ENCODE data around the gene DPP9. TPM values are rescaled to one million over a fixed set of nuclear protein-coding genes. Genes with fewer than 3 reads are reported as not detected.

The DPP9 gene
- polyA plus RNA-seq, 3 donors, result 18.6 to 36.4 (median 23.4) TPM

DNA sequence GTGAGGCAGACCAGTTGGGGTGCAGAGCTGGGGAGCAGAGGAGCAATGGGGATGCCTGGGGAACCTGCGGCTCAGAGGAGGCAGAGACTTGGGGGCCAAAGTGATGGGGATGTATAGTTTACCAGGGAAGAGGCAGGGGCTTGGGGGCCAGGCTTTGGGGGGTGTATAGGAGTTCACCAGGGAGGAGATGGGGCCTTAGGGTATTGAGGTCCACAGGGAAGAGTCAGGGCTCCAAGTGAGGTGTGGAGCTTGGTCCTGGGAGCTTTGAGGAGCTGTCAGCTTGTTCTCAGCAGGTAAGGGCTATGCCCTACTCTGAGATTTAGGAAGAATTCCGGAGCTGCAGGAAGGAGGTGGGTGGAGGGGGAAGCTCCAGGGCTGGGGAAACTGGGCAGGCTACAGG lies 73.5 kb downstream of the DPP9 start:
- H3K27ac ChIP-seq (ENCODE audit: low read depth, low read length), result no peak overlapping the region
- 55 to 79% (median 79%) methylated on average over 2 of the region's 2 CpGs for WGBS, 3 donors

DNA sequence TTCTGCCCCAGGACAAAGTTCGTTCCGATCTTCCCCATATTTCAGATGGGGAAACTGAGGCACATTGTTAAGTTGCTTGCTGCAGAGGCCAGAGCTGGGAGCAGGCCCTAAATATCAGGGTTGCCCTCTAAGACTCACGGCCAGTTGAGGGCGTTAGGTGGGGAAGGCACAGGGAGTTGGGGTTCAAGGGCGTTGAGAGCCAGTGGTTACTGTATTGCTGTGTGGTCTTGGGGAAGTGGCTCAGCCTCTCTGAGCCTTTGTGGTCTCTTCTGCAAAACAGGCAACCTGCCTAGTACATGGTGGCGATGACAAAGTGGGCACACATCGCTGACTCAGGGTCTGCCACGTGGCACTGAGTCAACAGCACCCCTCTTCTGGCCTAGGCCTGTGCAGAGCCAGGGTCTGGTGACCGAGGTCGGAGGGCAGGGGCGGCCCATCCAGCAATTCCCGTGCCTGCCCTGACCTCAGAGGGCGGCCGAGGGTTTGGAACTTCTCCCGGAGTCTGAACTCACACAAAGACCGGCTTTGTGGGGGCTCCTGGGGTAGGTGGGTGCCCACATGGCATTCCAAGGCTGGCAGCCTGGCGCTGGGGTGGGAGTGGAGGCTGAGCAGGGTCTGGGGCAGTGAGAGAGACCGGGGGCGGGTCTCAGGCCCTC lies 74.1 kb downstream of the DPP9 start:
- H3K27ac ChIP-seq (ENCODE audit: low read depth, low read length), result no peak overlapping the region
- 79 to 83% (median 83%) methylated on average over 19 of the region's 19 CpGs for WGBS, 3 donors

DNA sequence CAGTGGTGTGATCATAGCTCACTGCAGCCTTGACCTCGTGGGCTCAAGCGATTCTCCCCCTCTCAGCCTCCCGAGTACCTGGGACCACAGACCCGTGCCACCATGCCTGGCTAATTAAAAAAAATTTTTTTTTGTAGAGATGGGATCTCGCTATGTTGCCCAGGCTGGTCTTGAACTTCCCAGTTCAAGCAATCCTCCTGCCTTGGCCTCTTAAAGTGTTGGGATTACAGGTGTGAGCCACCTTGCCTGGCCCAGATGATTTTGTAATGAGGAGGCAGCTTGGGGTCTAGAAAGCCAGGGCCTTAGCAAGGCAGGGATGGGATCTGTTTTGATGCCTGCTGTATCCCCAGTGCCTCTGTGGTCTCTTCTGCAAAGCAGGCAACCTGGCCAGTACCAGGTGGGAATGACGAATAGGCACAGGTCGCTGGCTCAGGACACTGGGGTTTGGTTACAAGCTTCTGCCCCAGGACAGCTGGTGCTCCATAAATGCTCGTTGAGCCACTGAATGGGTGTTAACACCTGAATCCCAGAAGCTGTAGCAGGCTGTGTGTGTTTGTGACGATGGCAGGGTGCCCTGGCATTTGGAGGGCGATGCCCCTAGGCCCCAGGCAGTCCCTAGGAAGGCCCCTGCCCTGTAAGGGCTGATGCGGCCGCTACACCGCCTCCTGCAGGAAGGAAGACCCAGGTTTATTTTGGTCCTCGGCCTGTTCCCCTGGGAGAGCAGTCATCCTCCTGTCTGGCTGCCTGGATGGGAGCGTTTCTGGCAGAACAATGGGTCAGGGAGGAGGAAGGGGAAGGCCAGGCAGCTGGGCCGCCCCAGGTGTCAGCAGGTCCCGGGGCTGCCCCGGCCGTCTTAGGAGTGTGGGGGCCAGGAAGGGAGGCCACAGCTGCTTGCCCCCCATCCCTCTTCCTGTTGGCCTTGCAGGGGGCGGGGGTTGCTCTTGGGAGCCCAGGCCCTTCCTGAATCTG lies 75.7 kb downstream of the DPP9 start:
- WGBS, 3 donors, result 51 to 83% (median 61%) methylated on average over 19 to 20 of the region's 20 CpGs
- no peak overlapping the region for H3K27ac ChIP-seq (ENCODE audit: low read depth, low read length)

DNA sequence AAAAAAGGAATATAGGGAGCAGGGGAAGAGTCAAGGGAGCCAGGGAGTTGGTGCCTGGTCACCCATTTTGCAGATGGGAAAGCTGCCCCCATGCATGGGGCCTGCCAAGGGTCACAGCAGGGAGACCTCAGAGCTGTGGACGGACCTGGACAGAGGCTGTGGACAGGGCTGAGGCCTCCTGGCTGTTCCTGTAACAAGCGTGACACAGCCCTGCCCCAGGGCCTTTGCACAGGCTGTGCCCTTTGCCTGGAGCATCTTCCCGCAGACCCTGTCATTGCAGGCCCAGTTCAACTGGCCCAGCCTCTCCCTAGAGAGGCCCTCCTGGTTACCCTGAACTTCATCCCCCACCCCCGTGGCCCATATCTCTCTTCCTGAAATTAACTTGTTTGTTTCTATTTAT lies 77.9 kb downstream of the DPP9 start:
- 84 to 93% (median 88%) methylated on average over 4 of the region's 4 CpGs for WGBS, 3 donors
- H3K27ac ChIP-seq (ENCODE audit: low read depth, low read length), result no peak overlapping the region

DNA sequence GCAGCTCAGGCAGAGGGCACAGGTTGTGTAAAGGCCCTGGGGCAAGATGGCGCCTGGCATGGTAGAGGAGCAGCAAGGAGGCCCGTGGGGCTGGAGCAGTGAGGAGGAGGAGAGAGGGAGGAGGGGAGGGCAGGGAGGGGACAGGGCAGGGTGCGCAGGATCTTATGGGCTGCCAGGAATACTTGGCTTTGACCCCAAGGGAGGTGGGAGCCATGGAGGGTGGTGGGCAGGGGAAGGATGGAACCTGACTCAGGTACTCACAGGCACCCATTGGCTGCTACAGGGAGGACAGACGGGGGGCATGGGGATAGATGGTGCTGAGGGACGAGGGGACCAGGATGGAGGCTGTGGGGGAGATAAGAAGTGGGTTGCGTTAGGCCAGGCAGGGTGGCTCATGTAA lies 81.0 kb downstream of the DPP9 start:
- 85 to 92% (median 88%) methylated on average over 6 of the region's 6 CpGs for whole genome bisulfite sequencing, 3 donors
- H3K27ac ChIP-seq (ENCODE audit: low read depth, low read length), result no peak overlapping the region

DNA sequence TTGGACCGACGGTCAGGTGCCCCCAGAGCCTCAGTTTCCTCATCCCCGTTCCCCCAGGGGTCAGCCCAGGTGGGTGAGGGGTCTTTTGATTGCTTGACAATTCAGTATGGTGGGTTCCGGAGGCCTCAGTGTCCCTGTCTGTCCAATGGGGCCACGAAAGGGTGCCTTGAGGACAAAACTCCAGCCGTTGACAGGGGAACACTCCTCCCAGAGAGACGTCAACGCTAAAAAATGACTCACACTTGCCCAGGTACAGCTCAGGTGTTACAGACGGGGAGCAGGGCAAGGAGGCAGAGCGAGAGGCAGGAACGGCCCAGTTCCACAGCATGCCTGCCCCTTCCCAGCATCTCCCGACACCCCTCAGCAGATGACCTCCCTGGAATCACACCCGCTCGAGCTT lies 82.5 kb downstream of the DPP9 start:
- 70 to 78% (median 73%) methylated on average over 14 of the region's 14 CpGs for whole genome bisulfite sequencing, 3 donors
- H3K27ac ChIP-seq (ENCODE audit: low read depth, low read length), result no peak overlapping the region

DNA sequence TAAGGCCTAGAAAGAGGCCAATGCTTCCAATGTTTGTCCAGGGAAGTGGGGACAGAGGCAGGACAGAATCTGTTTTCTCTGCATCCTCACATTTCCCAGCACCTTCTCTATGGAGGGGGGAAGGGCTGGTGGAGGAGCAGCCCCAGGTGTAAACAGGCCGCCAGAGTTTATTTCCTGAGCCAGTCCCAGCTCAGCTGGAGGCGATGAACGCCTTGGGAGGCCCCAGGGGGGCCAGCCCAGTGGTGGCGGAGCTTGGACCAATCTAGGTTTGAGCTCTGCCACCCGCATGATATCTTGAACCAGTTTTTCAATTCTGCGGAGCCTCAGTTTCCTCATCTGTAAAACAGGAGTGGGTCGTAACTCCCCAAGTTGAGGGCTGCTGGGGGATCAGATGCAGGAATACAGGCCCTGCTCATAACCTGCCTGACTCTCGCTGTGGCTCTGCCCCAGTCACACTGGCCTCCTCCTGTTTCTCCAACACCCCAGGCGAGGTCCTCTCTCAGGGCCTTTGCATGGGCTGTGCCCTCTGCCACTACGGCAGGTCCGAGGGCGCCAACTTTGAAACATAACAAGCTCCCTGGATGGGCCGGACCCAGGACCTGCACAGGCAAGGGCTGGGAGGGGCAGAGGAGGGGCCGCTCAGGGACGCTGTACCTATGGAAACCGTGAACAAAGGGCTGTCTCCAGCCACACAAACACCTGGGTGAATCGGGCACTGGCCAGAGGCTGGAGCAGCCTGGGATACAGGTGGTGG lies 83.2 kb downstream of the DPP9 start:
- H3K27ac ChIP-seq (ENCODE audit: low read depth, low read length), result no peak overlapping the region
- 55 to 80% (median 65%) methylated on average over 17 of the region's 17 CpGs for WGBS, 3 donors

DNA sequence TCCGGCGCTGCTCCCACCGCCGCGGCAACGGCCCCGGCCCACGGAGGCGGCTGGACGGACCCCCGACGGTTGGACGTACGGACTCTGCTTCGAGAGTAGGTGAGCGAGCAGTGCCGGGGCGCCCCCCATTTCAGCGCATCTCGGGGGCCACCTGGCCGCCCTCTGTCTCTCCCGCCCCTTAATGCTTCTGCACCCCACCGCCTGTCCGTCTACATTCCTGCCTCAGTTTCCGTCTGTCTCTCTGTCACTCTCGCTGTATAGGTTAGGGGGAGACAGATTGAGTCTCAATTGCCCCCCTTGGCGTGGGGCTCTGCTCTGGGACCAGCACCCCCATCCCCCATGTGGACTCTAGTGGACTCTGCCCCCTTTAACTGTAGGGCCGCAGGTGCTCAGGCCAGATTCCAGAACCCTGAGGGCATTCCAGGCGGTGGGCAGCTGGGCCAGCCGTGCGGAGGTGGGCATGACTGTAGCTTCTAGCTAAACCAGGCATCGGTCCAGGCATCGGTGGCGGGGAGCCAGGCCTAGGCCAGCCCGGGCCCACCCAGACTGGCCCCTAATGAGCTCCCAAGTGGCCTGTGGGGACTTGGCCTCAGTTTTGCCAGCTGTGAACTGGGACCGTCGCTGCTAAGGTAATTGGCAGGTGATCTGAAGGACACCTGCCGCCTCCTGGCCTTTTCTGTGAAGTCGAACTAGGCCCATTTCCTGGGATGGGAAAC lies 84.0 kb downstream of the DPP9 start:
- WGBS, 3 donors, result 9 to 12% (median 12%) methylated on average over 37 to 39 of the region's 39 CpGs
- no peak overlapping the region for H3K27ac ChIP-seq (ENCODE audit: low read depth, low read length)

DNA sequence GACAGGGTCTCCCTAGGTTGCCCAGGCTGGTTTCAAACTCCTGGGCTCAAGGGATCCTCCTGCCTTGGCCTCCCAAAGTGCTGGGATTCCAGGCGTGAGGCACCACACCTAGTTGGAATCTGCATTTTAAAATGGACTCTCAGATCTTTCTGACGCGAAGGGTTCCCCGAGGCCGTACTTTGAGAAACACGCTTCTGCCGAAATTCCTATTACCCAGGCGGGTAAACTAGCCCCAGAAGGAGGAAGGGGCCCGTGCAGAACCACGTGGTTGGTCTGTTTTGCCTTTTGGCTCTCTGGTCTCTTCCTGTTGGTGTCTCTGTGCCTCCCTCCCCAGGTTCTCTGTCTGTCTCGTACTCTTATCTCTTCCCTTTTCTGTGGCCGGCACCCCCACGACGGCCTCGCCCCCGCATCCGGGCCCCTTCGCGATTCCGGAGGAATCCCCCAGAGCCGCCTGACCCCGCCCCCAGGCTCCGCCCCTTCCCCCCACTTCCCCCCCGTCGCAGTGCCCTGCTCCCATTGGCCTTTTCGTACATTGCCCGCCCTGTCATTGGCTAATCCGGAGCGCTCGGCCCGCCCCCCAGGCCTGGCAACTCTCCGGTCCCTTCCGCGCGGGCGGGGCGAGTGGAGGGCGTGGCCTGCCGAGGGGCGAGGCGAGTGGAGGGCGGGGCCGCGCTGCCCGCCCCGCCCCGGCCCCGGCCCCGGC lies 84.7 kb downstream of the DPP9 start, which contains the start of gene TNFAIP8L1:
TNFAIP8L1 (plus strand) TSS at position 689 of the 703 bp plus-strand sequence. CDS start 12,354 bp downstream, outside the sequence.
- 1 to 3% (median 2%) methylated on average over 41 to 49 of the region's 49 CpGs for WGBS, 3 donors

DNA sequence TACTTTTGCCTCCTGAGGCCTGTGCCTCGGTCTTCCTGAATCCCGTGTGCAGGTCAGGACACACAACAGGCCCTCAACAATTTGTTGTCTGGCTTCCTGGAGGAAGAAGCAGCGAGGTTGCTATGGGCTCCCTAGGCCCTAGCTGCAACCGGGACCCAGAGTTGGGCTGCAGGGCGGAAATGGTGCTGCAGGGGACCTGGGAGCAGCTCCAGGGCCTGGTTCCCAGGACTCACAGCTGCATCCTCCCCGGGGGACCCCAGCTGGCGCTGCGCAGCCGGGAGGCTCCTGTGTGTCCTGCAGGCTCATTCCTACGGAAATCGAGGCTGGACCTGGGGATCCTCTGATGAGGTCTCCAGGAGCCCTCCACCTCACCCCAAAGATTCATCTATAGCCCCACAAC lies 85.3 kb downstream of the DPP9 start:
- whole genome bisulfite sequencing, 3 donors, result 37 to 72% (median 53%) methylated on average over 9 to 11 of the region's 11 CpGs
- H3K27ac ChIP-seq (ENCODE audit: low read depth, low read length), result no peak overlapping the region

More for the DNA sequence above, 84.7 kb downstream of the DPP9 start, which contains the start of gene TNFAIP8L1:
- H3K27ac ChIP-seq (ENCODE audit: low read depth, low read length), result no peak within 1 kb of the TSS

DNA sequence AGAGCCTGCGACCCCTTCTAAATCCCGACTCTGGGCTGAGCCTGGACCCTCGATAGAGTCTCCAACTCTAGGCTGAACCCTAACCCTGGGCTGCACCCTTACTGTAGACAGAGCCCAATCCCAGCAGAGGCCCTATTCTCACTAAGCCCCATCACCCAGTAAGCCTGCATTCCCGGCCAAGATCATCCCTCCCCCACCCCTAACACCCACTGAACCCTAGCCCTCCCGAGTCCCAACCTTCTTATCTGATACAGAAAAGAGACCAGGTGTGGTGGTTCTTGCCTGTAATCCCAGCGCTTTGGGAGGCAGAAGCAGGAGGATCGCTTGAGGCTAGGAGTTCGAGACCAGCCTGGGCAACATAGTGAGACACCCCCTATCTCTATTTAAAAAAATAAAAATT lies 86.9 kb downstream of the DPP9 start:
- H3K27ac ChIP-seq (ENCODE audit: low read depth, low read length), result no peak overlapping the region
- 54 to 75% (median 67%) methylated on average over 8 of the region's 8 CpGs for WGBS, 3 donors

DNA sequence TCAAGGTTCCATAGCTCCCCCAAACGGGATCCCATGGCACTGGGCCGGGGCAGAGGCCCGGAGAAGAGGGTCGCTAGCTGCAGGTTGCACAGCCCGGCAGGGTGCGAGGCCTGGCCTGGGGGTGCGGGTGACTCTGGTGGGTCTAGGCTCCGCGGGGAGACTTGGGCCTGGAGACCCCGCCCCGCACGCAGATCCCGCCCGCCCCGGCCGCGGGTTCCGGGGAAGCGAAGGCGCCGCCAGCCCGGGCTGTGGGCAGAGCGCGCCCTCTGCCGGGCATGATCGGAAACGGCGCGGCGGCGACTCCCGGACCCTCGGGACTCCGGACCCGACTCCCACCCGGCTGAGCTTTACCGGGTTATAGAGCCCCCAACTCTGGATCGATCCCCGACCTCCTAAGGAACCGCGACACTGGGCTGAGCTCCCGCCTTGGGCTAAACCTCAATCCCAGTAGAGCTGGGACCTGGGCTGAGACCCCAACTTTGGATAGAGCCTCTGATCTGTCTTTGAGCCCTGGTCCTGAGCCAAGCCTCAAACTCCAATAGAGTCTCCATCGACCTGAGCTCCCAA lies 87.4 kb downstream of the DPP9 start:
- WGBS, 3 donors, result 0% methylated on average over 34 to 43 of the region's 43 CpGs
- H3K27ac ChIP-seq (ENCODE audit: low read depth, low read length), result no peak overlapping the region

DNA sequence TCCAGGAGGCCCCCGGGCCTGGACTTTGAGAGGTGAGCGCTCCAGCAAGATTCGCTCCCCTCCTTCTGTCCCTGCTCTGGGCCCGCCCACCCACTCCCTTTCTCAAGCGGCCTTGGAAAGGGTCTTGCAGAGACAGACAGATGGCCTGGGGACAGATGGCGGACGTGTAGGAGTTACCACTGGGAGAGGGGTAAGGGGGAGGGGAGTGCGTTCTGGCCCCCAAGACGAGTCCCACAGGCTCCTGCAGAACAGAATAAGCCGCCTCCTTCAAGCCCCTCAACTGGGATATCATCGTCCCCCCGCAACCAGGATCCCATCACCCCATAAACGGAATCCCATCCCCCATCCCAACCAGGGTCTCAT lies 87.9 kb downstream of the DPP9 start:
- WGBS, 3 donors, result 29 to 48% (median 29%) methylated on average over 11 to 13 of the region's 13 CpGs
- H3K27ac ChIP-seq (ENCODE audit: low read depth, low read length), result no peak overlapping the region

DNA sequence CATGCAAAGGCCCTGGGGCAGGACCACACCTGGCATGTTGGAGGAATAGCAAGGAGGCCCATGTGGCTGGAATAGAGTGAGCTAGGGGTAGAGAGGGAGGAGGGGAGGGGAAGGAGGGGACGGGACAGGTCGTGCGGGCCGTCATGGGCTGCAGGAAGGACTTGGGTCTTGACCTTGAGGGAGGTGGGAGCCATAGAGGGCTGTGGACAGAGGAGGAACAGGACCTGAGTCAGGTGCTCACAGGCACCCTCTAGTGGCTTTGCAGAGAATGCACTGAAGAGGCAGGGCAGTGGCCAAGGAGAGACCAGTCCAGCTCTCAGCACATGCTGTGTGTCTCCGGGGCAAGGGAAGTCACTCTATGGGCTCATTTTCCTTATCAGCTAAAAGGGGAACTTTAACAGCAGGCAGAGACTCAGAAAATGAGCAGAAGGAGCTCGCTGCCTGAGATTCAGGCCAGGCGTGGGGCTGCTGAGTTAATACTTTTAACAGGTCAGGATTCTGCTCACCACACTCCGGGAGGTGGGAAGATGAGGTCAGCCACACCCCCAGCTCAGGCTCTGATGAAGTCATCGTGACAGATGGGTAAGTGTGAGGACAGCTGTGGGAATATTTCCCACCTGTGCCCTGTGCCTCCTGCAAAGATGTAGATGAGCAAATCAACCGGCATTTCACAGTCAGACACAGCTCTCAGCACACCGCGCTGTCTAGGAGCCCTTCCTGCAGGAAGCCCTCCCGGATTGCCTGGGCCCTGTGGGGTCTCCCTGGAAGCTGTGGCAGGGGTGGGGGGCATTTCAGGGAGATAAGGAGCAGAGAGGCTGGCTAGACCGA lies 90.3 kb downstream of the DPP9 start:
- no peak overlapping the region for H3K27ac ChIP-seq (ENCODE audit: low read depth, low read length)
- WGBS, 3 donors, result 27 to 38% (median 33%) methylated on average over 14 of the region's 14 CpGs
